HG02970 (cell line): ENCODE measurements around the gene C15orf61.

Source experiments
- ATAC-seq: cut with Tn5 transposase; IDR thresholded peaks from one replicate; pipeline ENCODE4 v1.9.1; 2021; ENCODE audit warnings: mild to moderate bottlenecking, moderate library complexity, moderate number of reproducible peaks; ENCODE audit not compliant: unreplicated experiment, low FRiP score

Gene C15orf61

DNA sequence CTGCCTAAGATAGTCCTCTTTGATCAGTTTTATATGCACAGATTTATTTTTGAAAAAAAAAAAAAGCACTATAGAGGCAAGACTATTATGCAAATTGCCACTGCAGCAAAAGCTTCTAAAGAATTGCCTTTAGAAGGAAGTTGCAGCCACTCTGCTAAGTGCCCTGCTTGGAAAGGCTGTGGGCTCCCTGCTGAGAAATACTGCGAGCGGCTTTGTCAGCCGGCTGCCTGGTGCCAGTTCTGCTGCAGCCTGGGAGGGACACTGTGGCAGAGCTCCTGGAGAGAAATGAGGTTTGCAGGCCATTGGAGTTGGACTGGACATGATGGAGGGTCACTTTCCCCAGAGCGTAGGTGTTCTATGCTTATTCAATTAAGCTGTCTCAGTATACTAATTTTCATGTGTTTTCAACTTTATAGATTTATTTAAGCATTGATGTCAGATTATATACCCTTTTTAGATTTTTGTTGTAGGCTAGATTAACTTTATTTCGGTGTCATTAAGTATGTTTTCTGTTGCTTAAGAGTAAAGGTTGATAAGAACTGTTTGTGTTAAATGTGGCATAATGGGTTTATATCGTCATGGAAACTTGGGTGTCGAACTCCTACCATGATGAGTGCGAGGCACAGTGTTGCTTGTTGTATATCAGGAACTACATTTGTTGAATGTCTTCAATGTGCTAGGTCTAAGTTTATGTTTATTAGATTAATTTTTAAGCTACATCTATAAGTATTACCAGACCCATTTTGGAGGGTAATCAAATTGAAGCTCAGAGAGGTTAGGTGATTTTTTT is 28.1 kb downstream of the C15orf61 start:
- no peak for ATAC-seq

DNA sequence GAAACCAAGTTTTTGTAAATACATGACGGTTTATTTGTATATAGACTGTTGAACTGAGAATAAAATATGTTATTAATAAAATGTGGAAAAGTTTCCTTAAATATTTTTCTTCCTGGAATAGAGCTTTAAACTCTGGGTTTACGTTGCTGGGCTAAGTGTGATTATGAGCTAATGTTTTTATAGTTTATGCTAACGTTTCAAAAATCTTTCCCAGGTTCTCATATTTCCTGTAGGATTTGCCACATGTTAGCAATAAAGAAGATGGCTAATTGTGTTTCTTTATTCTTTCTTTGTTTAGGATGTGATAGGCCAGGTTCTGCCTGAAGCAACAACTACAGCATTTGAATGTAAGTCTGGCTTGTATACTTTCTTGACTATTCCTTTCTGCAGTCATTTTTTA is 28.8 kb downstream of the C15orf61 start:
- no peak for ATAC-seq

DNA sequence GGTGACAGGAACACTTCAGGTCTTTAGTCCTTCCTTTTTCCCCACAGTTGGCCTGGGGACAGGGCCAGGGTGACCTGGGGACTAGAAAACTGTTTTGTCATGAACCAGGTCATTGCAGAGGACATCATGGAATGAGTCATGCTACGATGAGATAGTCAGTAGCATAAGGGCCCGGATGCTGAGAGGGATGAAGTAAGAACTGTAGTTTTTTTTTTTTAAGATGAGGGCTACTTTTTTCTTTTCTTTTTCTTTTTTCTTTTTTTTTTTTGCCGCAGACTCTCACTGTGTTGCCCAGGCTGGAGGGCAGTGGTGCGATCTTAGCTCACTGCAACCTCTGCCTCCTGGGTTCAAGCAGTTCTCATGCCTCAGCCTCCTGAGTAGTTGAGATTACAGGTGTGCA is 29.6 kb downstream of the C15orf61 start:
- ATAC-seq: no peak

DNA sequence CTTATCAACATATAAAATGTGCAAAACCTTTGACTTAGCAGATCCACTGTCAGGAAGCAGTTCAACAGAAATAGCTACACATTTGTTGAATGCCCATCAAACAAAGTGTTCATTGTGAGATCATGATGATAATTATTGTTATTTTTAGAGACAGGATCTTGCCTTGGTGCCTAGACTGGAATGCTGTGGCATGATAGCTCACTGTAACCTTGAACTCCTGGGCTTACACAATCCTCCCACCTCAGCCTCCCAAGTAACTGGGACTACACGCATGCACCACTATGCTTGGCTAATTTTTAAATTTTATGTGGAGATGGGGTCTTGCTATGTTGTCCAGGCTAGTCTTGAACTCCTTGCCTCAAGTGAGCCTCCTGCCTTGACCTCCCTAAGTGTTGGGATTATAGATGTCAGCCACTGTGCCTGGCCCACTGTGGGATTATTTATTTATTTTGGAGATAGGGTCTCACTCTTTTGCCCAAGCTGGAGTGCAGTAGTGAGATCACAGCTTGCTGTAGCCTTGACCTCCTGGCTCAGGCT is 30.3 kb downstream of the C15orf61 start:
- ATAC-seq: no peak

DNA sequence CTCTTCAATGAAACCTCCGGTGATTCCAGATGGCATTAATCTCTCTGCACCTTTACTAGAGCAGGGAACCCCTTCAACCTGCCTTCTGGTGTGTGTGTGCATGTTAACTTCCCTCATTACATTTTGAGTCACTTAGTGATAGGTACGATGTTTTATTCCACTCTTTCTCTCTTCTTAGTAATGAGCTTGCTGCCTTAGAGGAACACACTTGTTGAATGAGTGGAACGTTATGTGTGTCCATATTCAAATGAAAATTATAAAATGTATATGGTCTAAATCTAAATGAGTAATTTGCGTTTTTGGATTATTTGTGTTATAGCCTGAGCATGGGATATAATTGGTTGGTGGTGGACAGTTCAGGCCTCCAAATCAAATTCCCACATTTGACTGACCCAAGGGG is 33.6 kb downstream of the C15orf61 start:
- no peak for ATAC-seq

DNA sequence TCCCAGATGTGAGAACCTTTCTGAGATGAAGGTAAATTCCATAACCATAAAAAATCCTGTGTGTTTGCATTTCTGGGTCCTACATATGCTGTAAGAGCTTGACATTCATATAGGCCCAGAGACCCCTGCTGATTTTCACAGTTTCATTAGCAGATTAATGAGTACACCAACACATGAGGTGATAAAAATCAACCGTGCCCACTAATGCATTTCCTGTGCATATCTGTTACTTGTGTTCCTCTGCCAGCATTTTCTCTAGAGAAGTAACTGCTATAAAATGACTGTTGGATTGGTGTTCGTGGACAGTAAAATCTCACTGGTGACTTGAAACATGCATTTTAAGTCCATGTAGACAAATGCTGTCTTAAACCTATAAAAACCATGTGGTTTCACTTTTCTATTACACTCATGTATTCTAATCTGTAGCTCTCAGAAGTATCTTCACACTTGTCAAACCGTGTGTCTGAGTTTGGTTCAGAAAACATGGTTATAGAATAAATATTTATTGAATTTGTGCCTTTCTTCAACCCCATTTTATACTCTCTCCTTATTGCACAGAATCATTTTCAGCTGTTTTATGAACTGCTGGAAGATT is 36.1 kb downstream of the C15orf61 start:
- no peak for ATAC-seq

DNA sequence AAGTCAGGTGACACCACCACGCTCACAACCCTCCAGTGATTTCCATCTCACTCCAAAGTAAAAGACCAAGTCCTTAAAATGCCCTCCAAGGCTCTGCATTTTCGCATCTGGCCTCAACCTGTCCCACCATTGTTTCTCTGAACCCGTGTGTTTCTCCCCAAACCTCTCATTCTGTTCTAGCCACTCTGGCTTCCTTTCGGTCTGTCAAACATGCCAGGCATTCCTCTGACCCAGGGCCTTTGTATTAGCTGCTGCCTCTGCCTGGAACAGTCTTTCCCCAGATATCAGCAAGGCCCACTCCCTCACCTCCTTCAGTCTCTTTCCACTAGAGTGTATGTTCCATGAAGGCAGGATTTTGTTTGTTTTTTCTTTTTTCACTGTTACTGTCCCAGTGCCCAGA is 37.6 kb downstream of the C15orf61 start:
- ATAC-seq: no peak

DNA sequence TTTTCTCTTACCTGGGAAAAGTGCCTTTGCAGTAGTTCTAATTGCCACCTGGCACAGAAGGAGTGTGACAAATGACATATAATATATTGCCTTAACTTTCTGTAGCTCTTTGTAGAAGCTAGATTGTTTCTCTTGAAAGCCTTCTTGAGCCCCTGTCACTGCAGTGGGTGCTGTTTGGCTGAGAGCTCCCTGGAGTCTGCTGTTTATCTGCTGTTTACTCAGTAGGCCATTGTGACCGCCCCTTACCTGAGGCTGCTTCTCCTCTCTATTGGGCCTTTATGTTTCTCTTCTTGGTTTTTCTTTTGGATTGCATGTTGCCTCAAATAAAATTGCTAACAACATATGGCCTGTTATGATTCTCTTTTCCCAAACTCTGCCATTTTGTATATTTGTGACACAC is 38.2 kb downstream of the C15orf61 start:
- no peak for ATAC-seq

DNA sequence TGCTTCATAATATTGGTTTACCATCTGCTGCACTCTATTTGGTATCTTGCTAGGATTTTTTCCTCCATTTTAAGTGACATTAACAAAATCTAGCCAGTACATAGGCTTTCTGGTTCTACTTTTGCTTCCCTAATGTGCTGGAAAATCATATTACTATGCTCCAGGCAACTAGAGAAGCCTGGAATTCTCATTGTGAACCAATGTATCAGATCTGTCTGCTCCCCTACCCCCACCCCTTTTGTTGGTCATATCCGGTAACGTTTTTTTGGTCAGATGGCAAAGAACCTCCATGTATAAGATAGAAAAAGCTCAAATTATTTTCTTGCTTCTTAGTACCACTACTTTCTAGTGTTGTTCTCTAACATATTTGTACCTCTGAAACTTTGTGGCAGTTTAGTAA is 38.6 kb downstream of the C15orf61 start:
- ATAC-seq: no peak

DNA sequence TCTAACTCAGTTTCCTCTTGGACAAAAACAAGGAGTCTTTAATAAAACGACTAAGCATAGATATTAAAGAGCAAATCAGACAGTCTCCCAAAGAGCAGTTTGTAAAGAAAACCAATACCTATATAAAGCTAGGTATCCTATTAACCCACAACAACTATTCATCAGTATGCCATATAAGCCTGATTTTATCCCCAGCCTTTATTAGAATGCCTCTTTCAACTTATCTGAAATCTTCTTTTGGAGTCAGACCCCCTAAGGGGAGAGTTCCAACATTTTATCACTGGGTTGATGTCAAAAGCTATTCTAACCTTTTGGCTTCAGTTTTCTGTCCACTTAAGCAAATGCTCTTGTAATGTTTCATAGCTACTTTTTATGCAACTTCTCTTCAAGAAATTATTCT is 39.4 kb downstream of the C15orf61 start:
- no peak for ATAC-seq

DNA sequence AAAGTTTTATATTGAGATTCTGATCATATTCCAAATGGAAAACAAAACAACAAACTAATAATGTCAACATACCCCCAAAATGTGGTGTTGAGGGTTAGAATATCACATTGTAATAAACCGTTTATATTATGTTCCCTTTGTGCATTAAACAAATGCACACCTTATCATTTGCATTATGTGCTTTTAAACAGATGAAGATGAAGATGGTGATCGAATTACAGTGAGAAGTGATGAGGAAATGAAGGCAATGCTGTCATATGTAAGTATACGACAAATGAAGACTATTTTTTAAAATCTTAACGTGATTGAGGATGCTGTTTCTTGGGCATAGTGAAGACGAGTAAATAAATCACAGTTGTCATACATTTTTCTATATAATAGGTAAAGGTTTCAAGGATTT is 42.2 kb downstream of the C15orf61 start:
- ATAC-seq: no peak

DNA sequence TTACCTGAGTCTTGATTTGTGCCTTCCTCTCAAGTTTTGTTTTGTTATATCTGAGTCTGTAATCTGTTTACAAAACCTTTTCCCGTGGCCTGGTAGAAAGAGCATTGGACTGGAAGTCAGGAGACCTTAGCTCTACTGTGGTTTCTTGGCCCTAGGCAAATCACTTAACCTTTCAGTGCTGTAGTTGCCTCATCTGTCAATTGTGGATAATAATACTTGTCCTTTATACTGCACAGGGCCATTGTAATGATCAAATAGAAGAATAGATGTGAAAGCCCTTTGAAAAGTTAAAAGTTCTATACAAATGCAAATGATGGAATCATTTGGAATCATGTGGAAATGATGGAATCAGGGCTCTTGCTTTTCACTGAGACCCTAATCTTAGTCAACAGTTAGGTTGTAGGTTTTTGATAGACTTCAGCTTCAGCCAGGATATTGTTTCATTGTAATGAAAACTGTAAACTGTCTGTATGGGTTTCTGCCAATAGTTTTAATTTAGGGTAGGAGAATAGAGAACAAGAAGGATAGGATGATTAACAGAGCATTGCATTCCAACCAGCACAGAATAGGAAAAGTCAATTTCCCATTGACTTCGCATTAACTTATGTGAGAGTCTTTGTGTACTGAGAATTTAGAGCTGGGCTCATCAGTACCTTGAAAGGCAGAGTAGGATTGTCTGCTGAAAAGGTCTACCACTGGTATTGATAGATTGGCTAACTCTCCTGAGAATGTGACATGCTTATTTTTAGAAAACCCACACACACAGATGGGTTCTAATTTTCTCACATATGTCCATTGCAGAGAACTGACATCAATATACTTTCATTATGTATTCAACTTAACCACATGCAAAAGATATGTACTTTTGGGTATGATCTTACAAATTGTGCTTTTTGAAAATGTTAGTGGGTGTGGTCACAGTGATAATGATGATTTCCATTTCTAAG is 43.4 kb downstream of the C15orf61 start:
- ATAC-seq: peak; percentile 72

DNA sequence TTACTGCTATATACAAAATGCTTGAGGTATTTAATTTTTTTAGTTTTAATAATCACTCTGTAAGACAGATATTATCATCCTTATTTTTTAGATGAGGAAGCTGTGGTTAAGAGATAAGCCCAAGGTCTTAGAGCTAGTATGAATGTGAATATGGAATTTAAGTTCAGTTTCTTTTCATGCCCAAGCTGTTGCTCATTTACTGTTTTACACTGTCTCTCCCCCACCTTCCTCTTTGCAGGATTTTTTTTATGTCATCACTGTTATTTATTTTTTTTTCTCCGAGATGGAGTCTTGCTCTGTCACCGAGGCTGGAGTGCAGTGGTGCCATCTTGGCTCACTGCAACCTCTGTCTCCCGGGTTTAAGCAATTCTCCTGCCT is 44.0 kb downstream of the C15orf61 start:
- ATAC-seq: peak; percentile 22

DNA sequence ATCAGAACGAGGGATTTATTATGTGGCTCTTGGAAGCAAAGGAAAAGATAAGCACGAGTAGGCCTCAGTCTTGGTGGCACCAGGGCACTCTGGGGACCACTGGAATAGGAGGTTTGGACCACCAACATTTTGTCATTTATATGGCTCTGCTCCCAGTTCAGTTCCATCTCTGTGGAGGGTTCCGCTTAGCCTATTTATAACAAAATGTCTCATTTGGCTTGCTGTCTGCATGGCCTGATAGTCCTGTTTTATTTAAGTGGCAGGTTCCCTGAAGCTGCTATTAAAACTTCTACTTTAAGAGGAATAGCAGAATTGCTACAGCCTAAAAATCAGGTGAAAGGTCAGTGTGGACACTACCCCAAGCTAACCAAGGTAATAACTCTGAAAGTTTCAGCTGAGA is 48.7 kb downstream of the C15orf61 start:
- ATAC-seq: no peak

DNA sequence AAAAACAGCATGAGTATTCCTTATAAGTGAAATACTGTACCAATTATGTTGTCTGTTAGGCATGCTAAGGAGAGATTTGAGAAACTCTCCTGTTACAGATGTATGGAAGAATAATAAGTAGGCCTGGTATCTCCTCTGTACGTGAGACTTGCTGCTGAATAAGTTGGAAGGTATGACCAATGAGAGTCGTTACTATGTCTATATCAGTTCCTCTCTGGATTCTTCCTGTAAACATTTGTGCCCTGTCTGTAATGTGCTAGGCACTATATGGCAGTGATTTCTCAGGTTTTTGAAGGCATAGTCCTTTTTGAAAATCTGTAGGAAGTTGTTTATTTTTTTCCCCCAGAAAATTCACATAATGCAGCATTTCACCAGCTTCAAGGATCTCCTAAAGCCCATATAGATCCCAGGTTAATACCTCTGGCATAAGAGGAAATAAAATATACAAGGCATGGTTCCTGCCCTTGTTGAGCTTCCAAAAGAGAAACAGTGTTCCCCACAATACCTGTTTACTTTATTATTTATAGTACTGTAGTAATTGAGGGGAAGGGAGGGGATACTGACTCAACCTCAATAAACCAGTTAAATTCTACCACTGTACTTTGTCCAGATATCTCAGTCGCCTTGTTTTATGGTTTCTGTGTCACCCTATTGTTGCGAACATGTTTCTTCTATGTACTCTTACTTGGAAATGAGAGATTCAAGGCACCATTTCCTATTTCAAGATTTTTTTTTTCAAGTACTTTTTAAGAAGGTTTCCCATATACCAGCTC is 50.1 kb downstream of the C15orf61 start:
- ATAC-seq: no peak

DNA sequence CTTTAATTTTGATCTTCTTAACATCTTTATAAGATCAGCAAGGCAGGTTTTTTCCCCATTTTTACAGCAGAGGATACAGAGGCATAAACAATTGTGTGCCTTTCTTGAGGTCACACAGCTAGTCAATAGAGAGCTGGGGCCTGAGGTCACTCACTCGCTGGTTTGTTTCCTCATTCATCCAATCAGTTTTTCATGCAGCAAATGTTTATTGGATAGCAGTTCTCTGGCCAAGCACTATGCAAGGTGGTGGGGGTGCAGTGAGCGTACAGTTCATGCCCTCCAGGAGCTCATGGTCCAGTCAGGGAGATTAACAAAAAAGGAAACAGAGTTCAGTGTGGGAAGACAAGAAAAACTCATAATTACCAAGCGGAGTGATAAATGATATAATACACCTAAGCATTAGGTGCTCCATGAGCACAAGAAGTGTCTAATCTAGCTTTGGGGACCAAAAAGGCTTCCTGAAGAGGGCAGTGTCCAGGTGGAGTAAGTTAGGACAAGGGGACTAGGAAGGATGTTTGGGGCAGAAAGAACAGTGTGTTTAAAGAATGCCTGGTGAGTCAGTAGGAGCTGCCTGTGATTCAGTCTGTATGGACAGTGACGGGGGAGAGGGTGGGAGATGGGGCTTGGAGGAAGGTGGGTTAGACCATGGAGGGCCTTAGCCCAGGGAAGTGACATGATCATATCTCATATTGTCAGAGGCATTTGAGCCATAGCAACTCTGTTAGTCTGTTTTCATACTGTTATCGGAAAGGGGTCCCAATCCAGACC is 50.9 kb downstream of the C15orf61 start:
- ATAC-seq: no peak

DNA sequence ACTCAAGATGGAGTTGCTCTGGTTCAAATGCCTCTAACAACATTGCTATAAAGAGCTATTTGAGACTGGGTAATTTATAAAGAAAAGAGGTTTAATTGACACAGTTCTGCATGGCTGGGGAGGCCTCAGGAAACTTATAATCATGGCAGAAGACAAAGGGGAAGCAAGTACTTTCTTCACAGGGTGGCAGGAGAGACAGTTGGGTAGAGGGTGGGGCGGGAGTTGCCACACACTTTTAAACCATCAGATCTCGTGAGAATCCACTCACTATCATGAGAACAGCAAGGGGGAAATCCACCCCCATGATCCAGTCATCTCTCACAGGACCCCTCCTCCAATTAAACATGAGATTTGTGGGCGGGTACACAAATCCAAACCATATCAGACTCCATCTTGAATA is 52.3 kb downstream of the C15orf61 start:
- ATAC-seq: no peak

DNA sequence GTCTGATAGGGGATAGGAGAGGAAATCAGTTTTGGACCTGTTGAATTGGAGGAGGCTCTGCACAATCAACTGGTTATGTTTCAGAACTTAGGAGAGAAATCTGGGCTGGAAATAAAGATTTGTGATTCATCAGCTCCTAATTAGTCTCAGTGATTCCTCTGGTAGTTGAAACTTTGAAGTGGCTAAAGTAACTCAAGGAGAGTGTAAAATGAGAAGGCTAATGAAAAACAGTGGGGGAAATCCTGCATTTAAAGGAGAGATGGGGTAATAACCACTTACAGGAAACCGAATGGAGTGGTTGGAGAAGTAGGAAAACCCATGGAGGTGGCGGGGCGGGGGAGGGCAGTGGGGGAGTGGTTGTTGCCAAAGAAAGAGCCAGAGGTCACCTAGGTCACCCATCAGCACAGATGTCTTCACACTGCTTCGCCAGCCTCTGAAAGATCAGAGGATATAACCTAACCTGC is 54.1 kb downstream of the C15orf61 start:
- no peak for ATAC-seq

DNA sequence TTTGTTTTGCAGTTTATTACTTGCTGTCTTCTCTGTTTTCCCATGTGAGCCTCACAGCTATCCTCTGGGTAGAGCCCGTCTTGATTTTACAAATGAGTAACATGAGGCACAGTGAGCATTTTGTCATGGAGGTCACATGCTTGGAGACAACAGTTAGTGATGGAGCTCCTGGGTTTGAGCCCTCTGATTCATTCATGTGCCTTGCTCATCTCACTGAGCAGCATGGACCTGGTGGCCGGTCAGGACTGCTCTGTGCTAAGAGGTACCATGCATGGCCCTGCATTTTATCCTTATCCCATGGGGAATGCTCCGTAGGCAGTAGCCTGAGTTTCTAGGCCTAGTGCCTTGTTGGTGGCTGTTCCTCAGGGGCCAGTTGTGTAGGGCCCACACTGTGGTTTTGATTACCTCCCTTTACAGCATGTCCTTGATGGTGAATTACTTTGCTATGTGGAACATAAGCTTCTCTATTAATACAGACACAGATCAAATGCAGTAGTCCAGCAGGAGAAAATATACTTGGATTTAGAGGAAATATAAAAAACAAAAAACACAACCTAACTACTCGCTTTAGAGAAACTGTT is 57.2 kb downstream of the C15orf61 start:
- ATAC-seq: no peak
